B cell (primary cell): Measurements from ENCODE around the gene CEACAM1.
"Not testable (repeated sequence)": the region's sequence is repeated elsewhere in the genome, so short reads cannot be mapped to it uniquely, and the experiment has no call there.

Source experiments
- EZH2 ChIP-seq: IDR thresholded peaks from 2 replicates; pipeline ENCODE4 v1.6.1; 2012; ENCODE audit warnings: borderline replicate concordance, low read depth, mild to moderate bottlenecking, moderate library complexity, low read length; ENCODE audit not compliant: insufficient read depth, poor library complexity, severe bottlenecking
- TF ChIP-seq, protein P1 (sequence below): fragments of 200-600 bp; IDR thresholded peaks from one replicate; pipeline ENCODE4 v1.8.0; 2022; ENCODE audit warnings: antibody characterized with exemption, mild to moderate bottlenecking

DNA sequence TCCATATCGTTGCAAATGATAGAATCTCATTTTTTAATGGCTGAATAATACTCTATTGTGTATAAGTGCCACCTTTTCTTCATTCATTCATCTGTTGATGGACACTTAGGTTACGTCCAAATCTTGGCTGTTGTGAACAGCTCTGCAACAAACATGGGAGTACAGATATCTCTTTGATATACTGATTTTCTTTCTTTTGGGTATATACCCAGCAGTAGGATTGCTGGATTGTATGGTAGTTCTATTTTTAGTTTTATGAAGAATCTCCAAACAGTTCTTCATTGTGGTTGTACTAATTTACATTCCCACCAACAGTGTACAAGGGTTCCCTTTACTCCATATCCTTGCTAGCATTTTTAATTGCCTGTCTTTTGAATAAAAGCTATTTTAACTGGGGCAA, 7.0 kb upstream of the CEACAM1 start:
- TF ChIP-seq, protein P1, sequence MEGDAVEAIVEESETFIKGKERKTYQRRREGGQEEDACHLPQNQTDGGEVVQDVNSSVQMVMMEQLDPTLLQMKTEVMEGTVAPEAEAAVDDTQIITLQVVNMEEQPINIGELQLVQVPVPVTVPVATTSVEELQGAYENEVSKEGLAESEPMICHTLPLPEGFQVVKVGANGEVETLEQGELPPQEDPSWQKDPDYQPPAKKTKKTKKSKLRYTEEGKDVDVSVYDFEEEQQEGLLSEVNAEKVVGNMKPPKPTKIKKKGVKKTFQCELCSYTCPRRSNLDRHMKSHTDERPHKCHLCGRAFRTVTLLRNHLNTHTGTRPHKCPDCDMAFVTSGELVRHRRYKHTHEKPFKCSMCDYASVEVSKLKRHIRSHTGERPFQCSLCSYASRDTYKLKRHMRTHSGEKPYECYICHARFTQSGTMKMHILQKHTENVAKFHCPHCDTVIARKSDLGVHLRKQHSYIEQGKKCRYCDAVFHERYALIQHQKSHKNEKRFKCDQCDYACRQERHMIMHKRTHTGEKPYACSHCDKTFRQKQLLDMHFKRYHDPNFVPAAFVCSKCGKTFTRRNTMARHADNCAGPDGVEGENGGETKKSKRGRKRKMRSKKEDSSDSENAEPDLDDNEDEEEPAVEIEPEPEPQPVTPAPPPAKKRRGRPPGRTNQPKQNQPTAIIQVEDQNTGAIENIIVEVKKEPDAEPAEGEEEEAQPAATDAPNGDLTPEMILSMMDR, result not testable (repeated sequence)
- not testable (repeated sequence) for TF ChIP-seq EZH2
